ENCODE measurements around the gene MAST4. TPM values are rescaled to one million over a fixed set of nuclear protein-coding genes. Genes with fewer than 3 reads are reported as not detected.

Gene MAST4
- total and polyA plus RNA-seq, 2 donors from 2014 or later = 27.3 to 31.4 TPM

DNA sequence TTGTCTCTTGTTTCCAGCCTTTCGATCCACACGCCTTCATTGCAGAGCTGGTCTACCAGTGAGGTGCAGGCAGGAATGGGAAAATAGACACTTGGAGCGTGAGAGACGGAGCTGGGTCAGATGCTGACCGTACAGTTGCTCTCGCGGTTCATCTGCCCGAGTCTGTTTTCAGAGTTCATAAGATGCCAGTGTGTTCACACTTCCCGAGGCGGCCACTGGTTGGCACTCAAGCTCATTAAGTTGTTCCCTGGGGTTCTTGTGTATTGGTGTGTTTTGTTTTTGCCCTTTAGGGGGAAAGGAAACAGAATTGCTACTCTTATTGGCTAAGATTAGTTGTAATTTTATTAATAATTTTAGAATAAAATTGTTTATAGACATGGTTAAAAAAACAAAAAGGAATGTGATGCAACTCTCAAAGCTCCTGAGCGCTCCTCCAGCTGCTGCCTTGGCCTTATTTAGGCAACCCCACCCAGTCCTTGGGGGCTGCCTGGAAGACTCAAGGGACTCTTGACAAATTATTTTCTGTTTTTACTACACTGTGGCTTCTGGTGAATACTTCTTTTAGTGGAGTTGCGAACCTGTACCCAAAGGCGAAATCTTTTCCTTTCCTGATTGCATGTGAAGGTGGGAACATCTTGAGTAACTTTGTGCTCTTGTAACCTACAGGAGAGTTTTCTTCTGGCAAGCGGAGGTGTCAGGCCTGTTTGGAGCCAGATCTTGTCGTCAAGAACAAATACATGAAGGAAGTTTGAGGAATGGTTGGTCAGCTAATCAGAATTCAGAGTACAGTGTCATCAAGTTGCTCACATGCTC is 146.1 kb downstream of the MAST4 start:
- peak in 1 of 5 donors; percentile 37 for DNase-seq
- H3K4me3 ChIP-seq (ENCODE audit: low read length in 3 of 3) = peak overlapping the region in 1 of 3 donors; percentile 26

GRCh38 chr5:66742896-66743247 is 146.7 kb downstream of the MAST4 start:
- no peak overlapping the region for H3K9ac ChIP-seq (ENCODE audit: low read length in 3 of 3)
- TF ChIP-seq, protein P1, sequence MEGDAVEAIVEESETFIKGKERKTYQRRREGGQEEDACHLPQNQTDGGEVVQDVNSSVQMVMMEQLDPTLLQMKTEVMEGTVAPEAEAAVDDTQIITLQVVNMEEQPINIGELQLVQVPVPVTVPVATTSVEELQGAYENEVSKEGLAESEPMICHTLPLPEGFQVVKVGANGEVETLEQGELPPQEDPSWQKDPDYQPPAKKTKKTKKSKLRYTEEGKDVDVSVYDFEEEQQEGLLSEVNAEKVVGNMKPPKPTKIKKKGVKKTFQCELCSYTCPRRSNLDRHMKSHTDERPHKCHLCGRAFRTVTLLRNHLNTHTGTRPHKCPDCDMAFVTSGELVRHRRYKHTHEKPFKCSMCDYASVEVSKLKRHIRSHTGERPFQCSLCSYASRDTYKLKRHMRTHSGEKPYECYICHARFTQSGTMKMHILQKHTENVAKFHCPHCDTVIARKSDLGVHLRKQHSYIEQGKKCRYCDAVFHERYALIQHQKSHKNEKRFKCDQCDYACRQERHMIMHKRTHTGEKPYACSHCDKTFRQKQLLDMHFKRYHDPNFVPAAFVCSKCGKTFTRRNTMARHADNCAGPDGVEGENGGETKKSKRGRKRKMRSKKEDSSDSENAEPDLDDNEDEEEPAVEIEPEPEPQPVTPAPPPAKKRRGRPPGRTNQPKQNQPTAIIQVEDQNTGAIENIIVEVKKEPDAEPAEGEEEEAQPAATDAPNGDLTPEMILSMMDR (IDR thresholded peaks at IDR 0.05; ENCODE audit: borderline replicate concordance, extremely low read depth, insufficient read depth) = no peak
- no peak overlapping the region for H3K4me3 ChIP-seq (ENCODE audit: low read length in 3 of 3)
- peak in 1 of 5 donors; percentile 40 for DNase-seq
- H3K4me1 ChIP-seq (ENCODE audit: control insufficient read depth in 2 of 3, insufficient read depth in 2 of 3, low read depth in 1 of 3, low read length in 3 of 3) = peaks cover 0 to 14% (median 4%) of the 10 kb centered on the region in 3 donors
- H3K27ac ChIP-seq (ENCODE audit: low read depth in 2 of 2, low read length in 2 of 2) = no peak overlapping the region
- intact Hi-C loops (cut with DNase I) = no loop called here
- FAIRE-seq = no peak
- H3K36me3 ChIP-seq (ENCODE audit: control insufficient read depth in 2 of 3, insufficient read depth in 3 of 3, low read length in 3 of 3) = peaks cover 0 to 3% (median 0%) of the 10 kb centered on the region in 3 donors
- H3K27me3 ChIP-seq (ENCODE audit: control insufficient read depth, insufficient read depth, low read length) = no peaks in the 10 kb centered on the region
- H3K9me3 ChIP-seq (ENCODE audit: control insufficient read depth in 2 of 3, insufficient read depth in 1 of 3, low read length in 3 of 3) = no peaks in the 10 kb centered on the region

More for the DNA sequence above, 146.1 kb downstream of the MAST4 start:
- Histone ChIP-seq H3K4me1 (ENCODE audit: control insufficient read depth in 2 of 3, insufficient read depth in 2 of 3, low read depth in 1 of 3, low read length in 3 of 3) (peaks cover 0 to 14% (median 4%) of the 10 kb centered on the region in 3 donors), H3K27me3 (ENCODE audit: control insufficient read depth, insufficient read depth, low read length) (no peaks in the 10 kb centered on the region), H3K27ac (ENCODE audit: low read depth in 2 of 2, low read length in 2 of 2) (peak overlapping the region in 1 of 2 donors; percentile 4), H3K9me3 (ENCODE audit: control insufficient read depth in 2 of 3, insufficient read depth in 1 of 3, low read length in 3 of 3) (no peaks in the 10 kb centered on the region), H3K9ac (ENCODE audit: low read length in 3 of 3) (no peak overlapping the region), H3K36me3 (ENCODE audit: control insufficient read depth in 2 of 3, insufficient read depth in 3 of 3, low read length in 3 of 3) (peaks cover 0 to 3% (median 0%) of the 10 kb centered on the region in 3 donors)
- no peak for FAIRE-seq
- intact Hi-C loops (cut with DNase I) = no loop called here
- TF ChIP-seq, protein P1 (IDR thresholded peaks at IDR 0.05; ENCODE audit: borderline replicate concordance, extremely low read depth, insufficient read depth) = peak; percentile 39

- no peak for FAIRE-seq
- no peaks in the 10 kb centered on the region for H3K36me3 ChIP-seq (ENCODE audit: control insufficient read depth in 2 of 3, insufficient read depth in 3 of 3, low read length in 3 of 3)
- H3K9me3 ChIP-seq (ENCODE audit: control insufficient read depth in 2 of 3, insufficient read depth in 1 of 3, low read length in 3 of 3) = no peaks in the 10 kb centered on the region
- H3K9ac ChIP-seq (ENCODE audit: low read length in 3 of 3) = no peak overlapping the region
- TF ChIP-seq, protein P1 (IDR thresholded peaks at IDR 0.05; ENCODE audit: borderline replicate concordance, extremely low read depth, insufficient read depth) = no peak
- peaks cover 0 to 14% (median 4%) of the 10 kb centered on the region in 3 donors for H3K4me1 ChIP-seq (ENCODE audit: control insufficient read depth in 2 of 3, insufficient read depth in 2 of 3, low read depth in 1 of 3, low read length in 3 of 3)
- H3K27me3 ChIP-seq (ENCODE audit: control insufficient read depth, insufficient read depth, low read length) = no peaks in the 10 kb centered on the region
- no peak overlapping the region for H3K4me3 ChIP-seq (ENCODE audit: low read length in 3 of 3)
- no peak overlapping the region for H3K27ac ChIP-seq (ENCODE audit: low read depth in 2 of 2, low read length in 2 of 2)
- peak in 1 of 5 donors; percentile 59 for DNase-seq
- intact Hi-C loops (cut with DNase I) = no loop called here
Observed at GRCh38 chr5:66743344-66743743, 147.2 kb downstream of the MAST4 start.
